Choroid plexus epithelial cell (primary cell): ENCODE results near the gene AGPAT1.

Experiments used
- DNase-seq: peaks from one replicate; pipeline ENCODE4 v3.0.0-alpha.2; 2010; ENCODE audit warnings: low read depth
- H3K4me3 ChIP-seq: 2 replicates; pipeline ENCODE4 v1.5.1; 2011; ENCODE audit warnings: low read depth, mild to moderate bottlenecking, control low read depth, low read length, moderate library complexity
- CTCF ChIP-seq: conservative IDR thresholded peaks from 2 replicates; pipeline ENCODE4 v1.5.1; 2011; ENCODE audit warnings: low read depth, mild to moderate bottlenecking, control low read depth, inconsistent platforms, low read length, moderate library complexity

AGPAT1 gene

GRCh38 chr6:32177183-32177787 is 1.4 kb upstream of the AGPAT1 start:
- DNase-seq: no peak
- peak overlapping the region; percentile 97 for H3K4me3 ChIP-seq

GRCh38 chr6:32176476-32177182 is 745 bp upstream of the AGPAT1 start:
- peak; percentile 75 for DNase-seq
- no peak for TF ChIP-seq CTCF
- peak overlapping the region; percentile 97 for H3K4me3 ChIP-seq

More at GRCh38 chr6:32177183-32177787, 1.4 kb upstream of the AGPAT1 start:
- TF ChIP-seq CTCF: no peak

GRCh38 chr6:32175322-32175710 is 568 bp downstream of the AGPAT1 start:
- TF ChIP-seq CTCF: no peak
- DNase-seq: no peak
- H3K4me3 ChIP-seq: peak overlapping the region; percentile 97

- peak overlapping the region; percentile 97 for H3K4me3 ChIP-seq
- DNase-seq: no peak
- no peak for TF ChIP-seq CTCF
These were observed 1.5 kb downstream of the AGPAT1 start for GRCh38 chr6:32174416-32174815.

GRCh38 chr6:32173051-32173727 is 2.7 kb downstream of the AGPAT1 start:
- DNase-seq: no peak
- no peak for TF ChIP-seq CTCF
- no peak overlapping the region for H3K4me3 ChIP-seq

- no peak overlapping the region for H3K4me3 ChIP-seq
- DNase-seq: no peak
- no peak for TF ChIP-seq CTCF
These were observed 4.7 kb downstream of the AGPAT1 start for GRCh38 chr6:32171234-32171633.
